LNCaP clone FGC (cell line): Measurements from ENCODE around the gene GIPR.
"Not testable (repeated sequence)": the region's sequence is repeated elsewhere in the genome, so short reads cannot be mapped to it uniquely, and the experiment has no call there.

Source experiments
- DNase-seq: peaks from one replicate; pipeline ENCODE4 v3.0.0-alpha.2; 2011; ENCODE audit warnings: low read depth
- H3K4me3 ChIP-seq: 2 replicates; pipeline ENCODE4 v1.5.1; 2011; ENCODE audit warnings: mild to moderate bottlenecking, low read depth, low read length, control low read depth
- CTCF ChIP-seq: IDR thresholded peaks from 2 replicates; pipeline ENCODE4 v1.5.1; 2012; ENCODE audit warnings: mild to moderate bottlenecking; ENCODE audit not compliant: control insufficient read depth, insufficient read depth; ENCODE audit errors: extremely low read depth

Gene GIPR

GRCh38 chr19:45667620-45668341 lies at the start of gene GIPR:
Gene GIPR, plus strand, starts transcription at chr19:45668221. Its CDS starts 1,300 bp downstream, at chr19:45669521.
- H3K4me3 ChIP-seq: peak within 1 kb of the TSS; percentile 0; the same call in 1 of the 2 replicates
- no peak for TF ChIP-seq CTCF
- DNase-seq: no peak

GRCh38 chr19:45621389-45621788 lies 46.6 kb upstream of the GIPR start:
- no peak for DNase-seq
- H3K4me3 ChIP-seq: no peak overlapping the region
- no peak for TF ChIP-seq CTCF

- no peak overlapping the region for H3K4me3 ChIP-seq
- DNase-seq: no peak
- no peak for TF ChIP-seq CTCF
Measured at GRCh38 chr19:45621976-45622503, 46.0 kb upstream of the GIPR start.

- TF ChIP-seq CTCF: no peak
- no peak overlapping the region for H3K4me3 ChIP-seq
- DNase-seq: no peak
Measured at GRCh38 chr19:45623984-45624383, 44.0 kb upstream of the GIPR start.

- not testable (repeated sequence) for H3K4me3 ChIP-seq, DNase-seq
Measured at GRCh38 chr19:45628219-45628618, 39.8 kb upstream of the GIPR start.

- no peak for TF ChIP-seq CTCF
- no peak overlapping the region for H3K4me3 ChIP-seq
- no peak for DNase-seq
Measured at GRCh38 chr19:45629704-45630103, 38.3 kb upstream of the GIPR start.

GRCh38 chr19:45630463-45630862 lies 37.6 kb upstream of the GIPR start:
- no peak for TF ChIP-seq CTCF
- no peak for DNase-seq

More at GRCh38 chr19:45630463-45630862, 37.6 kb upstream of the GIPR start:
- H3K4me3 ChIP-seq: no peak overlapping the region
